A673 (cell line): Measurements from ENCODE around the gene PRPSAP2. TPM values are rescaled to one million over a fixed set of nuclear protein-coding genes. Genes with fewer than 3 reads are reported as not detected.

Source experiments
- BruUV-seq: library from RNA; stranded (reverse); fragments of 400-500 nt; replicated peaks from 2 replicates; lab custom pipeline; 2021; lab: Mats Ljungman, UMichigan
- CTCF ChIA-PET: fragments of 300-600 bp; sonication (Branson Sonifier 250); formaldehyde crosslinking; loops from one replicate; lab custom pipeline; 2022; ENCODE audit warnings: antibody characterized with exemption; lab: Charles Lee
- POLR2A ChIA-PET: fragments of 300-600 bp; sonication (Branson Sonifier 250); formaldehyde crosslinking; loops from one replicate; lab custom pipeline; 2022; ENCODE audit warnings: antibody characterized with exemption; ENCODE audit not compliant: low non-redundant PET; lab: Charles Lee
- DNase-seq: peaks from one replicate; pipeline ENCODE4 v3.0.0-alpha.2; 2015; ENCODE audit warnings: low spot score
- H3K27ac ChIP-seq: fragments of 200-600 bp; sonication (generic); 2 replicates; pipeline ENCODE4 v1.5.1; 2016; ENCODE audit warnings: mixed run types, low read depth, mild to moderate bottlenecking, mixed read lengths, antibody characterized with exemption, low read length; ENCODE audit not compliant: poor library complexity, severe bottlenecking
- H3K27me3 ChIP-seq: fragments of 200-600 bp; sonication (generic); replicated peaks from 2 replicates; pipeline ENCODE4 v1.6.1; 2017; ENCODE audit warnings: mixed run types, low read depth, mild to moderate bottlenecking, mixed read lengths, antibody characterized with exemption, low read length; ENCODE audit not compliant: insufficient read depth, poor library complexity
- H3K36me3 ChIP-seq: fragments of 200-600 bp; sonication (generic); 2 replicates; pipeline ENCODE4 v1.6.1; 2016; ENCODE audit warnings: mixed run types, mild to moderate bottlenecking, mixed read lengths, antibody characterized with exemption, low read length; ENCODE audit not compliant: insufficient read depth, poor library complexity, severe bottlenecking
- H3K4me1 ChIP-seq: fragments of 200-600 bp; sonication (generic); 2 replicates; pipeline ENCODE4 v1.6.1; 2017; ENCODE audit warnings: mixed run types, mild to moderate bottlenecking, mixed read lengths, antibody characterized with exemption, low read length; ENCODE audit not compliant: insufficient read depth, poor library complexity, severe bottlenecking
- H3K4me3 ChIP-seq: fragments of 200-600 bp; sonication (generic); 2 replicates; pipeline ENCODE4 v1.5.1; 2016; ENCODE audit warnings: low read depth, mixed run types, mild to moderate bottlenecking, mixed read lengths, low read length; ENCODE audit not compliant: poor library complexity, severe bottlenecking
- H3K9me3 ChIP-seq: fragments of 200-600 bp; sonication (generic); 2 replicates; pipeline ENCODE4 v1.6.1; 2016; ENCODE audit warnings: mixed run types, low read depth, mild to moderate bottlenecking, mixed read lengths, antibody characterized with exemption, low read length; ENCODE audit not compliant: poor library complexity, severe bottlenecking
- CTCF ChIP-seq: fragments of 300-800, 200-600 bp; sonication (generic); conservative IDR thresholded peaks from 2 replicates; pipeline ENCODE4 v1.5.1; 2017; ENCODE audit warnings: low read depth, mild to moderate bottlenecking, antibody characterized with exemption, low read length, moderate library complexity, mixed read lengths
- EZH2 ChIP-seq: fragments of 200-600 bp; sonication (generic); IDR thresholded peaks from 2 replicates; pipeline ENCODE4 v1.6.1; 2017; ENCODE audit warnings: borderline replicate concordance, low read depth, mild to moderate bottlenecking, mixed read lengths, antibody characterized with exemption, low read length; ENCODE audit not compliant: poor library complexity, severe bottlenecking
- intact Hi-C: fragments of 100-400 bp; cut with micrococcal nuclease; formaldehyde crosslinking; loops from one replicate; pipeline ENCODE4 v1.10.0; 2022; ENCODE audit not compliant: unreplicated experiment
- total RNA-seq: library from RNA; stranded (reverse); gene quantifications from 2 replicates; pipeline ENCODE4 v1.2.3, GENCODE V29; 2021

Gene PRPSAP2
- total RNA-seq, 1 experiment from 2014 or later: 72.1 TPM

GRCh38 chr17:18910881-18911280, 53.0 kb downstream of the PRPSAP2 start:
- Histone ChIP-seq H3K36me3 (peaks cover 41% of the 10 kb centered on the region), H3K4me1 (no peaks in the 10 kb centered on the region), H3K9me3 (no peaks in the 10 kb centered on the region), H3K27ac (no peak overlapping the region), H3K4me3 (no peak overlapping the region), H3K27me3 (no peaks in the 10 kb centered on the region)
- POLR2A ChIA-PET: no interaction called here
- TF ChIP-seq CTCF (no peak), EZH2 (no peak)
- intact Hi-C loops: no loop called here
- DNase-seq: no peak
- CTCF ChIA-PET: no interaction called here
- BruUV-seq: no TSS peak

GRCh38 chr17:18916816-18917500, 59.0 kb downstream of the PRPSAP2 start:
- no TSS peak for BruUV-seq
- TF ChIP-seq CTCF (no peak), EZH2 (no peak)
- Histone ChIP-seq H3K36me3 (peaks cover 31% of the 10 kb centered on the region), H3K4me3 (no peak overlapping the region), H3K27me3 (no peaks in the 10 kb centered on the region), H3K9me3 (no peaks in the 10 kb centered on the region), H3K27ac (no peak overlapping the region), H3K4me1 (no peaks in the 10 kb centered on the region)
- peak; percentile 11 for DNase-seq
- ChIA-PET CTCF (no interaction called here), POLR2A (no interaction called here)
- intact Hi-C loops: no loop called here

GRCh38 chr17:18917506-18918032, 59.6 kb downstream of the PRPSAP2 start:
- no peak for DNase-seq
- CTCF ChIA-PET: no interaction called here
- no TSS peak for BruUV-seq
- no peaks in the 10 kb centered on the region for H3K4me1 ChIP-seq
- H3K27ac ChIP-seq: no peak overlapping the region
- intact Hi-C loops: no loop called here
- POLR2A ChIA-PET: no interaction called here
- H3K4me3 ChIP-seq: no peak overlapping the region
- no peak for TF ChIP-seq EZH2
- no peak for TF ChIP-seq CTCF
- H3K36me3 ChIP-seq: peaks cover 25% of the 10 kb centered on the region
- no peaks in the 10 kb centered on the region for H3K9me3 ChIP-seq
- no peaks in the 10 kb centered on the region for H3K27me3 ChIP-seq
